ENCODE data around the gene IQCK.

Gene IQCK

GRCh38 chr16:19841184-19841583, 123.1 kb downstream of the IQCK start:
- no peak for DNase-seq

GRCh38 chr16:19842426-19843157, 124.5 kb downstream of the IQCK start:
- no peak for DNase-seq

- DNase-seq, result no peak
These were observed 125.3 kb downstream of the IQCK start for GRCh38 chr16:19843371-19843770.

- DNase-seq, result no peak
These were observed 127.0 kb downstream of the IQCK start for GRCh38 chr16:19844945-19845641.

- DNase-seq, result no peak
These were observed 128.4 kb downstream of the IQCK start for GRCh38 chr16:19846436-19846835.

GRCh38 chr16:19848756-19849155, 130.7 kb downstream of the IQCK start:
- DNase-seq, result no peak

- no peak for DNase-seq
These were observed 132.2 kb downstream of the IQCK start for GRCh38 chr16:19850131-19850817.

GRCh38 chr16:19851476-19851875, 133.4 kb downstream of the IQCK start:
- no peak for DNase-seq

- no peak for DNase-seq
These were observed 135.2 kb downstream of the IQCK start for GRCh38 chr16:19853132-19853741.

GRCh38 chr16:19853742-19854542, 135.9 kb downstream of the IQCK start:
- no peak for DNase-seq

- no peak for DNase-seq
These were observed 136.4 kb downstream of the IQCK start for GRCh38 chr16:19854543-19854876.

GRCh38 chr16:19856120-19856519, 138.0 kb downstream of the IQCK start:
- DNase-seq, result no peak

- DNase-seq, result no peak
These were observed 139.7 kb downstream of the IQCK start for GRCh38 chr16:19857593-19858339.

GRCh38 chr16:19858340-19859018, 140.4 kb downstream of the IQCK start:
- DNase-seq, result no peak

GRCh38 chr16:19859166-19859565, 141.1 kb downstream of the IQCK start:
- DNase-seq, result no peak

- no peak for DNase-seq
These were observed 141.5 kb downstream of the IQCK start for GRCh38 chr16:19859603-19860002.

- no peak for DNase-seq
These were observed 142.3 kb downstream of the IQCK start for GRCh38 chr16:19860166-19861041.

GRCh38 chr16:19861133-19861532, 143.1 kb downstream of the IQCK start:
- no peak for DNase-seq

GRCh38 chr16:19861811-19862327, 143.8 kb downstream of the IQCK start:
- no peak for DNase-seq

- DNase-seq, result no peak
These were observed 145.9 kb downstream of the IQCK start for GRCh38 chr16:19863990-19864389.
